K562 (cell line): ENCODE results near the gene ASB13. TPM values are rescaled to one million over a fixed set of nuclear protein-coding genes. Genes with fewer than 3 reads are reported as not detected.

Experiments
- ARID2 ChIP-seq: fragments of 450-650 bp; IDR thresholded peaks from 2 replicates; pipeline ENCODE4 v1.6.1; 2017; ENCODE audit warnings: antibody characterized with exemption, mild to moderate bottlenecking
- BHLHE40 ChIP-seq: IDR thresholded peaks from 2 replicates; pipeline ENCODE4 v1.6.1; 2011; ENCODE audit warnings: low read length, improper control_type of control experiment
- CTCF ChIP-seq, 3 experiments: IDR thresholded peaks in 2 of 3; conservative IDR thresholded peaks in 1 of 3; 2 replicates each; pipeline ENCODE4 v1.5.1; 2011 to 2012; ENCODE audit warnings: low read length in 3 of 3, mild to moderate bottlenecking in 3 of 3, control low read depth in 2 of 3, improper control_type of control experiment in 1 of 3, inconsistent platforms in 1 of 3, low read depth in 1 of 3, mixed read lengths in 1 of 3, moderate library complexity in 1 of 3; ENCODE audit not compliant: insufficient read depth in 2 of 3
- FOXP4 ChIP-seq: sonication (generic); formaldehyde crosslinking; IDR thresholded peaks from 2 replicates; pipeline ENCODE4 v1.8.0; 2022; ENCODE audit warnings: mild to moderate bottlenecking, missing genetic modification reagents, borderline replicate concordance
- IFI16 ChIP-seq: fragments of 250-450 bp; sonication (Bioruptor Pico); IDR thresholded peaks from 2 replicates; pipeline ENCODE4 v2.1.2; 2022; ENCODE audit warnings: mild to moderate bottlenecking, inconsistent platforms
- RBBP5 ChIP-seq: fragments of 200-600 bp; sonication (generic); IDR thresholded peaks from 2 replicates; pipeline ENCODE4 v1.6.1; 2012; ENCODE audit warnings: borderline replicate concordance, mild to moderate bottlenecking, low read length, control low read depth, inconsistent platforms; ENCODE audit not compliant: insufficient read depth, poor library complexity, severe bottlenecking
- RCOR1 ChIP-seq, 2 experiments: IDR thresholded peaks; 2 replicates each; pipeline ENCODE4 v1.6.1; 2012; ENCODE audit warnings: low read depth in 2 of 2, low read length in 2 of 2, borderline replicate concordance in 1 of 2, improper control_type of control experiment in 1 of 2
- SIN3B ChIP-seq: fragments of 450-650 bp; IDR thresholded peaks from 2 replicates; pipeline ENCODE4 v1.6.1; 2017; ENCODE audit warnings: low read depth, mild to moderate bottlenecking, moderate library complexity
- TFAM ChIP-seq: fragments of 250-450 bp; sonication (Bioruptor Pico); conservative IDR thresholded peaks from 2 replicates; pipeline ENCODE4 v1.5.0; 2021; ENCODE audit warnings: mild to moderate bottlenecking, moderate library complexity
- ZBTB33 ChIP-seq: sonication (generic); formaldehyde crosslinking; IDR thresholded peaks from 2 replicates; pipeline ENCODE4 v1.8.1; 2023; ENCODE audit warnings: mild to moderate bottlenecking, missing genetic modification reagents
- ZNF197 ChIP-seq: fragments of 200-800 bp; sonication (Bioruptor generic); IDR thresholded peaks from 2 replicates; pipeline ENCODE4 v1.6.1; 2016; ENCODE audit warnings: low read depth, missing genetic modification characterization, missing compliant biosample characterization
- ZNF76 ChIP-seq: fragments of 250-450 bp; sonication (Bioruptor Pico); IDR thresholded peaks from 2 replicates; pipeline ENCODE4 v1.4.0; 2020; ENCODE audit warnings: mild to moderate bottlenecking, moderate library complexity, borderline replicate concordance
- polyA plus RNA-seq, 8 experiments: library from polyadenylated mRNA; depleted of rRNA in 4 of 8; stranded (reverse) in 5 of 8; unstranded in 3 of 8; fragments of >200 nt; fragmentation: Nextera tagmentation in 2 of 8; fragmentation: Illumina TruSeq in 1 of 8; extraction: Ambion mirVana in 2 of 8; extraction: Trizol in 1 of 8; gene quantifications; 2 replicates each; pipeline versions ENCODE4 v1.2.1 to v1.2.3, GENCODE V29; 2011 to 2014; ENCODE audit warnings: inconsistent platforms in 1 of 8, missing spikeins in 1 of 8
- total RNA-seq, 7 experiments: library from RNA; depleted of rRNA in 6 of 7; stranded (reverse); fragments of >200 nt in 6 of 7; fragmentation: Illumina TruSeq in 2 of 7; extraction: Trizol in 2 of 7; gene quantifications; 2 replicates each; pipeline versions ENCODE4 v1.2.1 to v1.2.3, GENCODE V29; 2011 to 2021; ENCODE audit warnings: low replicate concordance in 1 of 7

Gene ASB13
- total and polyA plus RNA-seq, 9 of the 15 experiments (the other 6 are each of a cell fraction or from before 2014, with no cell fraction given), result 5.2 to 28.8 (median 16.9) TPM

- peak; percentile 14 to 41 (median 22); a peak in 1 of 6 replicates for TF ChIP-seq CTCF (IDR thresholded peaks at IDR 0.05 in 2 of 3, conservative IDR thresholded peaks at IDR 0.05 in 1 of 3; ENCODE audit: insufficient read depth in 2 of 3, low read depth in 1 of 3, low read length in 3 of 3)
- no peak for TF ChIP-seq TFAM (CRISPR knock-in tag)
- no peak for TF ChIP-seq RCOR1 (IDR thresholded peaks at IDR 0.05; ENCODE audit: borderline replicate concordance in 1 of 2, low read depth in 2 of 2, low read length in 2 of 2)
- no peak for TF ChIP-seq FOXP4
- no peak for TF ChIP-seq ZNF197
- no peak for TF ChIP-seq ZNF76
- TF ChIP-seq IFI16 (CRISPR knock-in tag), result no peak
- TF ChIP-seq RBBP5, result no peak
- no peak for TF ChIP-seq BHLHE40
- TF ChIP-seq SIN3B, result no peak
- no peak for TF ChIP-seq ZBTB33
- TF ChIP-seq ARID2, result no peak
Observed at GRCh38 chr10:5606864-5607263, 59.5 kb downstream of the ASB13 start (continued).
